Choroid plexus epithelial cell (primary cell): ENCODE data around the gene MADD.

Experiments
- DNase-seq: peaks from one replicate; pipeline ENCODE4 v3.0.0-alpha.2; 2010; ENCODE audit warnings: low read depth
- H3K4me3 ChIP-seq: 2 replicates; pipeline ENCODE4 v1.5.1; 2011; ENCODE audit warnings: low read depth, mild to moderate bottlenecking, control low read depth, low read length, moderate library complexity
- TF ChIP-seq, protein P1 (sequence below): conservative IDR thresholded peaks from 2 replicates; pipeline ENCODE4 v1.5.1; 2011; ENCODE audit warnings: low read depth, mild to moderate bottlenecking, control low read depth, inconsistent platforms, low read length, moderate library complexity

MADD gene

DNA sequence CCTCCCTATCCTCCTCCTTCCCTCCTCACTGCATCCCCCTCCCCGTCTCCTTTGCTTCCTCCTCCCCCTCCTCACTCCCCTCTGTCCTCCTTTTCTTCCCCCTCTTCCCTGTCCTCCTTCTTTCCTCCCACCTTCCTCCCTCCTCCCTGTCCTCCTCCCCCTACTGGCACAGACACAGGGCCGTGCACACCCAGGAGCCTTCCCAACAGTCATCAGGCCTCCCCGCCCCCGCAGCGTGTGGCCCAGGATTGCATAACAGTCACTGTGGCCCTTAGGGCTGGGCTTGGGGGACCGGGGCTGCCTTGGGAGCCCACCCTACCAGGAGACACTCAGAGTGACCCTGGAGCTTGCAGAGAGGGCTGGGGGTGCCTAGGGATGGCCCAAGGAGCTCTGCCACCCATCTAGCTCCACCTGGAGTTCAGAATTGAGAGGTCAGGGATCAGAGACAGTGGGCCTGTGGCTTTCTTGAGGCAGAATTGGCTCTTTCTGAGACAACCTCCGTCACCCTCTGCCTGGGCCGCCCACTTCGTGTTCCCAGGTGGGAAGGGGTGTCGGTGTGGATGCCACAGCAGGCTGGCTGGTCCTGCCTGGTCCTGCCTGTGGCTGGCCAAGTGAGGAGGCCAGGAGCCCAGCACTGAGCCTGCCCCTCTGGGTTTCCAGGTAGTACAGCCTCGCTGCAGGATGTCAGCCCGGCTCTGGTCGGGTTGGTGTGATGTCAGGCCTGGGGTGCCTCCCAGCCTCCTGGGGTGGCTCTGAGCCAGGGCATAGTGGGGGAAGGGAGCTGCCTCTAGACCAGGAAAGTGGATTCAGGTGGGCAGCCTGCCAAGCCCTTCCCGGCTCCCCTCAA is 106.8 kb downstream of the MADD start:
- TF ChIP-seq, protein P1, sequence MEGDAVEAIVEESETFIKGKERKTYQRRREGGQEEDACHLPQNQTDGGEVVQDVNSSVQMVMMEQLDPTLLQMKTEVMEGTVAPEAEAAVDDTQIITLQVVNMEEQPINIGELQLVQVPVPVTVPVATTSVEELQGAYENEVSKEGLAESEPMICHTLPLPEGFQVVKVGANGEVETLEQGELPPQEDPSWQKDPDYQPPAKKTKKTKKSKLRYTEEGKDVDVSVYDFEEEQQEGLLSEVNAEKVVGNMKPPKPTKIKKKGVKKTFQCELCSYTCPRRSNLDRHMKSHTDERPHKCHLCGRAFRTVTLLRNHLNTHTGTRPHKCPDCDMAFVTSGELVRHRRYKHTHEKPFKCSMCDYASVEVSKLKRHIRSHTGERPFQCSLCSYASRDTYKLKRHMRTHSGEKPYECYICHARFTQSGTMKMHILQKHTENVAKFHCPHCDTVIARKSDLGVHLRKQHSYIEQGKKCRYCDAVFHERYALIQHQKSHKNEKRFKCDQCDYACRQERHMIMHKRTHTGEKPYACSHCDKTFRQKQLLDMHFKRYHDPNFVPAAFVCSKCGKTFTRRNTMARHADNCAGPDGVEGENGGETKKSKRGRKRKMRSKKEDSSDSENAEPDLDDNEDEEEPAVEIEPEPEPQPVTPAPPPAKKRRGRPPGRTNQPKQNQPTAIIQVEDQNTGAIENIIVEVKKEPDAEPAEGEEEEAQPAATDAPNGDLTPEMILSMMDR = no peak
- no peak for DNase-seq
- H3K4me3 ChIP-seq = no peak overlapping the region

DNA sequence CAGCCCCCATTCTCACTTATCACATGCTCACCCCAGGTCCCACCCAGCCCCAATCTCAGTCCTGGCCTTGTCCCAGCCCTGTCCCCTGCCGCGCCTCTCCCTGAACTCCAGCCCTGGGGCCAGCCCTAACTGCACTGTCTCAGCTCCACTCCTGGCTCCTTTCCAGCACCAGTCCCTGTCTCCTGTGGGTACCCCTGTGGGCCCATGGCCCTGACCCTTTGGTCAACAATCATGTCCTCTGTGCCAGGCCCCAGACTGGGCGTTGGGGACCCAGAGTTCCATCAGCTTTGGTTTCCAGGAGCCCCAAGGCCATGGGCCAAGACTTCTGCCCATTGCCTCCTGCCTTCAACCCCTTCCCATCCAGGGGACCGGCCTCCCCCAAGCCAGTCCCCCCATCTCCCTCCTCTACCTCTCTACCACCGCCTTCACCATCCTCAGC is 107.7 kb downstream of the MADD start:
- no peak overlapping the region for H3K4me3 ChIP-seq
- TF ChIP-seq, protein P1 = no peak
- no peak for DNase-seq

DNA sequence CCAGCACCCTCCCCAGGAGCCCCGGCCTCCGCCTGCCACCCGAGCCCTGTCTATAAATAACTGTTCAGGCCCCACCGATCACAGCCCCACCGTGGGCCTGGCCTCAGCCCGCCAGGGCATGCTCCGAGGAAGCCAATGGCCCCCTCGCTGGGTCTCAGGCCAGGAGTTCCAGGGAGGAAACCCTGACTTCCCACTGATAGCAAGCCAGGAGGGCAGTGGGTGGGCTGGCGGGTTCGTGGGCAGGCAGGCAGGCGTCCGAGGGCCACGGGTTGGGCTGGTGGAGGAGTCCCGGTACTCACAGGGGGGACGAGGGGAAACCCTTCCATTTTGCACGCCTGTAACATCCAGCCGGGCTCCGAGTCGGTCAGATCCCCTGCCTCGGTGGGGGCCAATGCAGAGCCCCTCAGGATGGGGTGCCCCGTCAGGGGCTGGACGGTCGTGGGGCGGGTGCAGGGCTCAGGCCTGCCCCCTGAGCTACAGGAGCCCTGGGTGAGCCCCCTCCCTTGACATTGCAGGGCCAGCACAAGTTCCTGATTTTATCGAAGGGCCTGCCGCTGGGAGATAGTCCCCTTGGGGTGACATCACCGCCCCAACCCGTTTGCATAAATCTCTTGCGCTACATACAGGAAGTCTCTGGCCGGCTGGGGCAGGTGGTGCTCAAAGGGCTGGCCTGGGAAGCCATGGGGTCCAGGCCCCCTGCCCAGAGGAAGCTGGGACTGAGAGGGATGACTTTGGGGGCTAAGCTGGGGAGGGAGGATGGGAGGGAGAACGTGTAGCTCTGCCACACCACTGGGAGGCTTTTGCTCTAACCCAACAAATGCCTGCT is 108.3 kb downstream of the MADD start, which contains the start of gene SPI1:
Gene SPI1, minus strand, starts transcription at position 538 of the 826 bp plus-strand sequence. Its CDS starts 194 bp downstream, at position 344.
- H3K4me3 ChIP-seq = no peak within 1 kb of the TSS
- DNase-seq = no peak
- TF ChIP-seq, protein P1 = no peak

DNA sequence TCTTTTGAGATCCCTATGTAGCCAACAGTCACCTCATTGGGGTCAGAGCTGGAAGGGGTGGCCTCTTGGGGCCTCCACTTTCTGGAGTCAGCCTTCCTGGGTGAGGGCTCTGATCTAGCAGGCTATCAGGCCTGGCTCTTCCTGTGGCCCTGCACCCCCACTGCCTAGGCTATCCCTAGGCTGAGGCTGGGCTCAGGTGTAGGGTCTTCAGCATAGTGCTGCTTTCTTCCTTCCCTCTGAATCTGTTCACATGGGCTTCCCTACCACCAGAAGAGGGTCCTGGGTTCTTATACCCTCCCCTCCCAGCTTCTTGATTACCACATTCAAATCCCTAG is 108.9 kb downstream of the MADD start:
- no peak overlapping the region for H3K4me3 ChIP-seq
- DNase-seq = no peak
- TF ChIP-seq, protein P1 = no peak

DNA sequence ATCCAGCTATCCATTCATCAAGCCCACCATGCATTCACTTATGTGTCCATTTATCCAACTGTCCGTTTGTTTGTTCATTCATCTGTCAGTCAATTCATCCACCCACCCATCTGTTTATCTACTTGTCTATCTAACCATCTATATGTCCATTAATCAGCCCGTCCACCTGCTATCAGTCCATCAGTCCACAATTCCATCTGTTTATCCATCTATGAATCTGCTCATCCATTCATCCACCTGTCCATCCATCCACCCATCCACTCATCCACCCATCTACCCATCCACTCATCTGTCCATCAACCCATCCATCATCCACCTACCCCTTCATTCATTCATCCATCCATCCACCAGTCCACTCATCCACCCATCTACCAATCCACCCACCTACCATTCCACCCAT is 109.4 kb downstream of the MADD start:
- TF ChIP-seq, protein P1 = no peak
- H3K4me3 ChIP-seq = no peak overlapping the region
- DNase-seq = no peak
